NCI-H1436 (cell line): ENCODE data around the gene CELF5.
"Not testable (repeated sequence)": the region's sequence is repeated elsewhere in the genome, so short reads cannot be mapped to it uniquely, and the experiment has no call there.

Source experiments
- DNase-seq: peaks from one replicate; lab custom pipeline; 2025; lab: John Stamatoyannopoulos, UW

CELF5 gene

GRCh38 chr19:3274245-3274941 lies 49.9 kb downstream of the CELF5 start:
- no peak for DNase-seq

DNA sequence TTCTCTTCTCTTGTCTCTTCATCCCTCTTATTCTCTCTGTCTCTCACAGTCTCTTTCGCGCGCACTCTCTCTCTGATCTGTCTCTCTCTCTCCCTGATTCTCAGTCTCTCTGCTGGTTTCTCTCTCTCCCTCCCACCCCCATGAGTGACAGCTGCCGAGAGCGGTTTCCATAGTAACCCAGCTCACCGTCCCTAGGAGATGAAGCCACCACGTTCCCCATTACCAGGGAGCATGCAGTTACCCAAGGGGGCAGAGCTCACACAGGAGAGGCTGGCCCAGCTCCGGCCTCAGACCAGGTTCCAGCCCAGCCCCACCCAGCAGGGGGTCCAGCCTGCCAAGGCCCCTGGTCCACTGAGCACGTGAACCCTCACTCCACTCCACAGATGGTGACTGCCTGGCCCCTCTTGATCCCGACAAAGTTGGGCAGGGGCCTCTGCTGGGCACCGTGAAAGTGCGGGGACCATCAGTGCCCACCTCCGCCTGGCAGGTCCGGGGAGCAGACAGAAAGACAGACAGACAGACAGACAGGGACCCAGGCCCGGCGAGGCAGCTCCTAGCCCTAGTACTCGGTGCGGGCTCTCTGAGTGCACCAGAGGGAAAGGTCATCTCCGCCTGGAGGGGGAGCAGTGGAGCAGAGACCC lies 50.6 kb downstream of the CELF5 start:
- peak; percentile 72 for DNase-seq

DNA sequence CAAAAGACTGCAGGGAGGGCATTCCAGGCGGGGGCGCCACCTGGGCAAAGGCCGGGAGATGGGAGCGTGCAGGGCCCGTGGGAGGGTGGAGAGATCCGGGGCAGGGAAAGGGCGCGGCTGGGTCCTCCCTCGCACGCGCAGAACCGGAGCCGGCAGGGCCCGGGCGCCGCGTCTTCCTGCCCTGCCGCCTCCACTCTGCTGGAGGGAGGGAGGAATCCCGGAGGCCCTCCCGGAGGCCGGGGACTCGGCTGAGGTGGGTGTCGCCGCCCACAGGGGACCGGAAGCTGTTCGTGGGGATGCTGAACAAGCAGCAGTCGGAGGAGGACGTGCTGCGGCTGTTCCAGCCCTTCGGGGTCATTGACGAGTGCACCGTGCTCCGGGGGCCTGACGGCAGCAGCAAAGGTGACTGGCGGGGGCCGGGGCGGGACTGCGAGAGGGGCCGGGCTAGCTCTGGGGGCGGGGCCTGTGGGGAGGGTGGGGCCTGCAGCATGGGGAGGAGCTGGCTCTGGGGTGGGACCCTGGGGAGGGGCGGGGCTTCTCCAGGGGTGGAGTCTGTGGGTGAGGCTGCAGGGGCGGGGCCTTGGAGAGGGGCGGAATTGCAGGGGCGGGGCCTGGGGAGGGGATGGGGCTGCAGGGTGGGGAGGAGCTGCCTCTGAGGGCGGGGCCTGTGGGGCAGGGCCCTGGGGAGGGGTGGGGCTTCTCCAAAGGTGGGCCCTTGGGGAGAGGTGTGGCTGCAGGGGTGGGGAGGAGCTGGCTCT lies 51.3 kb downstream of the CELF5 start:
- peak; percentile 96 for DNase-seq

DNA sequence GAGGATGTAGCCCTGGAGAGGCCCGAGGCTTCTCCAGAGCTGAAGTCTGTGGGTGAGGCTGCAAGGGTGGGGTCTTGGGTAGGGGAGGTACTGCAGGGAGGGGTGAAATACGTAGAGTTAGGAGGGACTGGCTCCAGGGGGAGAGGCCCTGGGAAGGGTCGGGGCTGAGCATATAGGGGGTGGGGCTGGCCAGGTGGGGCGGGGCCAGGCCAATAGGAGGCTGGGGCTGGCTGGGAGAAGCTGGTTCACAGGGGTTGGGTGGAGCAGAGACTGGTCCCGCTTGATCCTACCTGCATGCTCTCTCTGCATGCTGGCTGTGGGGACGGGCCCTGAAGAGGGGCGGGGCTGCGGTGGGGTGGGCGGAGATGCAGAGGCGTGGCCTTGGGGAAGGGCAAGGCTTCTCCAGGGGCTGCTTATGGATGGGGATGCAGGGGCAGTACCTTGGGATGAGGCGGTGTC lies 51.9 kb downstream of the CELF5 start:
- DNase-seq: peak; percentile 93

GRCh38 chr19:3277649-3278048 lies 53.2 kb downstream of the CELF5 start:
- DNase-seq: no peak

DNA sequence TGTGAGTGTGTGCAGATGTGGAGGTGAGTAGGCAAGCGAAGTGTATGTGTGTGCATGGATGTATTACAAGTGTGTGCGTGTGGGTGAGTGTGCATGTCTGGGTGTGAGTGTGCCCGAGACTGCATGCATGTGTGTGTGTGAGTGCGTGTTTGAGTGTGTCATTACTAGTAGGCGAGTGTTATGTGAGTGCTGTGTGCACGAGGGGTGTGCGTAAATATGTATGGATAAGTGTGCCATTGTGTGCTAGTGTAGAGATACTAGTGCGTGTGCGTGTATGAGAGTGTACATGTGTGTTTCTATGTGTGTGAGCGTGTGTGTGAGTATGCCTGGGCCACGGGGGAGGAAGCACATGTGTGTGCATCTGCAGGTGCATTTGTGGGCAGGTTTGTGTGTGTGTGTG lies 53.8 kb downstream of the CELF5 start:
- DNase-seq: no peak

GRCh38 chr19:3278749-3279148 lies 54.3 kb downstream of the CELF5 start:
- no peak for DNase-seq

GRCh38 chr19:3279306-3279705 lies 54.8 kb downstream of the CELF5 start:
- DNase-seq: no peak

- no peak for DNase-seq
These were observed 56.6 kb downstream of the CELF5 start for GRCh38 chr19:3281026-3281425.

DNA sequence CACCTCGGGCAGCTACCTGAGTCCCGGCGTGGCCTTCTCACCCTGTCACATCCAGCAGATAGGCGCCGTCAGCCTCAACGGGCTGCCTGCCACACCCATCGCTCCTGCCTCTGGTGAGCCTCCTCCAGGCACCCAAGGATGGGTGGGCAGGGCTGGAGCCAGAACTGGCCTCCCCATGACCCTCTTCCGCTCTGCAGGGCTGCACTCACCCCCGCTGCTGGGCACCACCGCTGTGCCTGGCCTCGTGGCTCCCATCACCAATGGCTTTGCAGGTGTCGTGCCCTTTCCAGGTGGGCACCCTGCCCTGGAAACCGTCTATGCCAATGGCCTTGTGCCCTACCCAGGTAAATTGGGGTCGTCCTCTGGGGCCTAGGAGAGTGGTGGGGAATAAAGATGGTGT lies 57.7 kb downstream of the CELF5 start:
- no peak for DNase-seq

DNA sequence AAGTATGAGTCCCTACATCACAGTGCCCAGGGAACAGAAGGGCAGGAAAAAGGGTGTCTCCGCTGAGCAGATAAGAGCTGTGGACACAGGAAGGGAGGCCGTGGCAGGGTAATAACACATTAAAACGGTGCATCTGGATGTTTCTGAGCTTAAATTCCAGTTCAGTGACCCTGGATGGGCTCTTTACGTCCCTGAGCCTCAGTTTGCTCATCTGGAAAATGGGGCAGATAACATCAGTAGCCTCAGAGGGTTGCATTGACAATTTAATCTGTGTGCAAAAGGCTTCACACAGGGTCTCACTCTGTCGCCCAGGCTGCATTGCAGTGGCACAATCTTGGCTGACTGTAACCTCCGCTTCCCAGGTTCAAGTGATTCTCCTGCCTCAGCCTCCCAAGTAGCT lies 58.1 kb downstream of the CELF5 start:
- DNase-seq: no peak

DNA sequence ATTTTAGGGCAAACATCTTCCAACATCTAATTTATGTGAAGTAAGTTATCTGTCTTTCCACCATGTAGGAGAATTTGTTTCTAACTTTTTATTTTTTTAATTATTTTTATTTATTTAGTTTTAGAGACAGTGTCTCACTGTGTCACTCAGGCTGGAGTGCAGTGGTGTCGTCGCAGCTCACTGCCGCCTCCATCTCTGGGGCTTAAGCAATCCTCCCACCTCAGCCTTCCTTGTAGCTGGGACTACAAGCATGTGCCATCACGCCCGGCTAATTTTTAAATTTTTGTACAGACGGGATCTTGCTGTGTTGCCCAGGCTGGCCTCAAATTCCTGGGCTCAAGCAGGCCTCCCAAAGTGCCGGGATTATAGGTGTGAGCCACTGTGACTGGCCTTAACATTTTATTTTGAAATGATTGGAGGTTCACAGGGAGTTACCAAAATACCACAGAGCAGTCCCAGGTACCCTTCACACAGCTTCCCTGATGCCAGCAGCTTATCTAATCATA lies 58.8 kb downstream of the CELF5 start:
- no peak for DNase-seq

DNA sequence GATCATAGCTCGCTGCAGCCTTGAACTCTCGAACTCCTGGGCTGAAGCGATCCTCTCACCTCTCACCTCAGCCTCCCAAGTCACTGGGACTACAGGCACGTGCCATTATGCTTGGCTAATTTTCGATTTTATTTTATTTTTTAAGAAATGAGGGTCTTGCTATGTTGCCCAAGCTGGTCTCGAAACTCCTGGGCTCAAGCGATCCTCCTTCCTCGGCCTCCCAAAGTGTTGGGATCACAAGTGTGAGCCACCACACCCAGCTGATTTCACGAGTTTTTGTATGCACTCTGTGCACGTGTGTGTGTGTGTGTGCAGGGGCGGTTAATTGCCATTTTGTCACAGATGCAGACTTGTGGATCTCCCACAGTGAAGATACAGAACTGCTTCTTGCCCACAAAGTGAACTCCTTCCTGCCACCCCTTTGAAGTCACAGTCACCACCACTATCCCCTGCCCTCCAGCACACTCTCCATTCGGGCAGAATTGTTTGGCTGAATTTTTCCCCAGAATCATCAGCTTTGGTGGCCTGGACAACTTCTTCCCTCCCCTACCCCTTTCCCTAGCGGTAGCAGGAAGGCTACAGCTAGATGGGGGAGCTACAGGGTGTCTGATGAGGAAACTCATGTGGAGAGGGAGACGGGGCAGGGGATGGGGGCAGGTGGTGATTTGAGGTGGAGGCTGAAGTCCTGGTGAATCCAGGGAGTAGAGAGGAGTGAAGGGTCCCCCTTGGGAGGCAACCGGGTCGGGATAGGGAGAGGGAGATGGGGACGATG lies 59.6 kb downstream of the CELF5 start:
- DNase-seq: no peak

GRCh38 chr19:3284759-3285646 lies 60.5 kb downstream of the CELF5 start:
- DNase-seq: no peak

DNA sequence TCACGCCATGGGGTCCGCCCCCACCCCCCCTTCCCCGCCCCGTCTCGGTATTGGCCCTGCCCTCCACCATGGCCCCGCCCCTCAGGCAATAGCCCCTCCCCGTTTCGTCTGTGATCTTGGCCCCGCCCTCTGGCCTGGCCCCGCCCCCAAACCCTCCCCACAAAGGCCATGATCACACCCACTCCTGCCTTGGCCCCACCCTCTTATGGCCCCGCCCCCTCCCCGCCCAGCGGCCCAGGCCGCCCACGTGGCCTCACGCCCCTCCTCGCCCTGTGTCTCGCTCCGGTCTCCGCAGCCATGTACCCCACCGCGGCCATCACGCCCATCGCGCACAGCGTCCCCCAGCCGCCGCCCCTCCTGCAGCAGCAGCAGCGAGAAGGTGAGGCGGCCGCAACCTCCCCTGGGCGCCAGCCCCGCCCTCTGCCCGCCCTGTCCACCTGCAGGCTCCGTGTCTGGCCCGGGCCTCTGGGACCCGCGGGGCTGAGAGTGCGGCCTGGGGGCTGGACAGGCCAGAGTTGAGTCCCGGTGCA lies 61.3 kb downstream of the CELF5 start:
- DNase-seq: no peak

DNA sequence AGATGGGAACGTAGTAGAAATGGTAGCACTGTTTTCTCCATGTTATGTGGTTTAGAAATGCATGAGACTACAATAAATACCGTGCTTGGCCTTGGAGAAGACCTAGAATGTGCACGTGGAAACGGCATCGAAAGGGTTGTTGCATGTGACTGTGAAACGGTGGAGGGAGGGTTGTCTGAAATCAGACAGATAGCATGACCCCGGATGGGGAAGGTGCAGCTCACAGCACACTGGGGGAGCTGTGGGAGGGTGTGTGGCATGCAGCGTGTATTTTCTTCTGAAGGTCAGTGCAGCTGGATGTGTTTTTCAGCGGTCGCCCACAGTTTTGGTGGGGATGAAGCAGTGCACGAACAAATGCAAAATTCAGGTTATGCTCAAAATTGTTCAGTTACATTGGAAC lies 63.4 kb downstream of the CELF5 start:
- no peak for DNase-seq

GRCh38 chr19:3288437-3288836 lies 64.0 kb downstream of the CELF5 start:
- DNase-seq: not testable (repeated sequence)

DNA sequence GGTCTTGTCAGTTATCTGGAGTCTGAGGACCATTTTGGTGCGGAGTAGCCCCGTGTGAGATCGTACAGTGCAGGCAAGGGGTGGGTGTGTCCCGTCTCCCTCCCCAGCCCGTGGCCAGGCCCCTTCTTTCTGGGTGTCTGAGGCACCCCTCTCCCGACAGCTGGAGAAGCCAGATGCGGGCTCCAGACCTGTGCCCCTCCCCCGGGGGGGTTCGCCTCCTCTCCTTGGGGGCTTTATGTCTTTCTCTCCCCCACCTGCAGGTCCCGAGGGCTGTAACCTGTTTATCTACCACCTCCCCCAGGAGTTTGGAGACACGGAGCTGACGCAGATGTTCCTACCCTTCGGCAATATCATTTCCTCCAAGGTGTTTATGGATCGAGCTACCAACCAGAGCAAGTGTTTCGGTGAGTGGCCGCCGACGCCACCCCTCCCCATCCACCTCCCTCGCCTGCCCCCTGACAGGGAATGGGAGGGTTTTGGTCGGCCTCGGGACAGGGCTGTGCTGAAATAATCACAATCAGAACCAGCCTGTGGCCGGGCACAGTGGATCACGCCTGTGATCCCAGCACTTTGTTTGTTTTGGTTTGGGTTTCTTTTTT lies 65.6 kb downstream of the CELF5 start:
- no peak for DNase-seq

DNA sequence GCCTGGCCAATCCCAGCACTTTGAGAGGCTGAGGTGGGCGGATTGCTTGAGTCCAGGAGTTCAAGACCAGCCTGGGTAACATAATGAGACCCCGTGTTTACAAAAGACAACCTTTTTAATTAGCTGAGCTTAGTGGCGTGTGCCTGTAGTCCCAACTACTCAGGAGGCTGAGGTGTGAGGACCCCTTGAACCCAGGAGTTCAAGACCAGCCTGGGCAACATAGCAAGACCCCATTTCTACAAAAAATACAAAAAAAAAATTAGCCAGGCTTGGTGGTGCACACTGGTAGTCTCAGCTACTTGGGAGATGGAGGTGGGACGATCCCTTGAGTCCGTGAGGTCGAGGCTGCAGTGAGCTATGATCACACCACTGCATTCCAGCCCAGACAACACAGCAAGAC lies 66.4 kb downstream of the CELF5 start:
- DNase-seq: not testable (repeated sequence)

- DNase-seq: no peak
These were observed 67.2 kb downstream of the CELF5 start for GRCh38 chr19:3291644-3292043.
